ENCODE results near the gene SLC35G2. TPM values are rescaled to one million over a fixed set of nuclear protein-coding genes. Genes with fewer than 3 reads are reported as not detected.
"Not testable (repeated sequence)": the region's sequence is repeated elsewhere in the genome, so short reads cannot be mapped to it uniquely, and the experiment has no call there.

SLC35G2 gene
- total RNA-seq, 2 donors from 2014 or later = 6.0 to 8.7 TPM

DNA sequence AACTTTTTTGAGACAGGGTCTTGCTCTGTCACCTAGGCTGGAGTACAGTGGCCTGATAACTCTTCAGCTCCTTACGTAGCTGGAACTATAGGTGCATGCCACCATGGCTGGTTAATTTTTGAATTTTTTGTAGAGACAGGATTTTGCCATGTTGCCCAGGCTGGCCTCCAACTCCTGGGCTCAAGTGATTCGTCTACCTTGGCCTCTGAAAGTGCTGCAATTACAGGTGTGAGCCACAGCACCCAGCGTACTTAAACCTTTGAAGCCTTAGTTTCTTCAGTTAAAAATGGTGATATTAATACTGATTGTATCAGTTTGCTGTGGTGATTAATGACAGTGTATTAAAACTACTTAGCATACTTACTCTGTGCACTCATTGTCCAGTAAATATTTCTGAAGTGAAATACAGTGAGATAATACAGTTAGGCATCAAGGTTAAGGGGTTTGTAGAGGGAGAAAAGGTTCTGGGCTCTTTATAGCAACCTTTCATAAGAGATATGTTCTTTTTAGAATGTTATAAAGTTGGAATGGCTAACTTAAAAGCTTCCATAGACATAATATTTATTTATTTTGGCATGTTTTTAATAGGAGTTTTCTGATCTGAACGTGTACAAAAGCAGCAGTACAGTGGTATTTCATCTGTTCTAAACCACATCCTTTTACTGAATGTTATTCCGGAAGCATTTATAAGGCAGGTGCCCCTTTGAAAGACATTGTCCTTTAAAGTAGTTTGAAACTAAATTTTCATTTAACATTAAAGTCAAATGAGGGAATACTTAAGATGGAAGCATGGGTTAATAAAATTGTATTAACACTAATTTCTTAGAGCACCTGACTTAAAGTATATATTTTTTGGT lies 66.7 kb downstream of the SLC35G2 start:
- no peaks in the 10 kb centered on the region for H3K27me3 ChIP-seq
- H3K4me3 ChIP-seq = no peak overlapping the region
- no peak for DNase-seq (ENCODE audit: low spot score)
- H3K36me3 ChIP-seq = no peaks in the 10 kb centered on the region
- H3K9me3 ChIP-seq = no peaks in the 10 kb centered on the region
- no peaks in the 10 kb centered on the region for H3K4me1 ChIP-seq
- TF ChIP-seq, protein P1, sequence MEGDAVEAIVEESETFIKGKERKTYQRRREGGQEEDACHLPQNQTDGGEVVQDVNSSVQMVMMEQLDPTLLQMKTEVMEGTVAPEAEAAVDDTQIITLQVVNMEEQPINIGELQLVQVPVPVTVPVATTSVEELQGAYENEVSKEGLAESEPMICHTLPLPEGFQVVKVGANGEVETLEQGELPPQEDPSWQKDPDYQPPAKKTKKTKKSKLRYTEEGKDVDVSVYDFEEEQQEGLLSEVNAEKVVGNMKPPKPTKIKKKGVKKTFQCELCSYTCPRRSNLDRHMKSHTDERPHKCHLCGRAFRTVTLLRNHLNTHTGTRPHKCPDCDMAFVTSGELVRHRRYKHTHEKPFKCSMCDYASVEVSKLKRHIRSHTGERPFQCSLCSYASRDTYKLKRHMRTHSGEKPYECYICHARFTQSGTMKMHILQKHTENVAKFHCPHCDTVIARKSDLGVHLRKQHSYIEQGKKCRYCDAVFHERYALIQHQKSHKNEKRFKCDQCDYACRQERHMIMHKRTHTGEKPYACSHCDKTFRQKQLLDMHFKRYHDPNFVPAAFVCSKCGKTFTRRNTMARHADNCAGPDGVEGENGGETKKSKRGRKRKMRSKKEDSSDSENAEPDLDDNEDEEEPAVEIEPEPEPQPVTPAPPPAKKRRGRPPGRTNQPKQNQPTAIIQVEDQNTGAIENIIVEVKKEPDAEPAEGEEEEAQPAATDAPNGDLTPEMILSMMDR (IDR thresholded peaks at IDR 0.05) = no peak
- no peak overlapping the region for H3K27ac ChIP-seq

DNA sequence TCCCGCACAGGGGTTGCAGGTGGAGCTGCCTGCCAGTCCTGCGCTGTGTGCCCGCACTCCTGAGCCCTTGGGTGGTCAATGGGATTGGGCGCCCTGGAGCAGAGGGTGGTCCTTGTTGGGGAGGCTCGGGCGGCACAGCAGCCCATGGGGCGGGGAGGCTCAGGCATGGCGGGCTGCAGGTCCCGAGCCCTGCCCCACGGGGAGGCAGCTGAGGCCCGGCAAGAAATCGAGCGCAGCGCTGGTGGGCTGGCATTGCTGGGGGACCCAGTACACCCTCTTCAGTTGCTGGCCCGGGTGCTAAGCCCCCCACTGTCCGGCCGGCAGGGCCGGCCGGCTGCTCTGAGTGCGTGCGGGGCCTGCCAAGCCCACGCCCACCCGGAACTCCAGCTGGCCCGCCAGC lies 71.0 kb downstream of the SLC35G2 start:
- DNase-seq (ENCODE audit: low spot score) = no peak
- H3K27me3 ChIP-seq = no peaks in the 10 kb centered on the region
- peaks cover 0 to 11% of the 10 kb centered on the region in 2 donors for H3K4me1 ChIP-seq
- no peaks in the 10 kb centered on the region for H3K36me3 ChIP-seq
- no peaks in the 10 kb centered on the region for H3K9me3 ChIP-seq
- TF ChIP-seq, protein P1 (IDR thresholded peaks at IDR 0.05) = no peak
- no peak overlapping the region for H3K27ac ChIP-seq
- no peak overlapping the region for H3K4me3 ChIP-seq

DNA sequence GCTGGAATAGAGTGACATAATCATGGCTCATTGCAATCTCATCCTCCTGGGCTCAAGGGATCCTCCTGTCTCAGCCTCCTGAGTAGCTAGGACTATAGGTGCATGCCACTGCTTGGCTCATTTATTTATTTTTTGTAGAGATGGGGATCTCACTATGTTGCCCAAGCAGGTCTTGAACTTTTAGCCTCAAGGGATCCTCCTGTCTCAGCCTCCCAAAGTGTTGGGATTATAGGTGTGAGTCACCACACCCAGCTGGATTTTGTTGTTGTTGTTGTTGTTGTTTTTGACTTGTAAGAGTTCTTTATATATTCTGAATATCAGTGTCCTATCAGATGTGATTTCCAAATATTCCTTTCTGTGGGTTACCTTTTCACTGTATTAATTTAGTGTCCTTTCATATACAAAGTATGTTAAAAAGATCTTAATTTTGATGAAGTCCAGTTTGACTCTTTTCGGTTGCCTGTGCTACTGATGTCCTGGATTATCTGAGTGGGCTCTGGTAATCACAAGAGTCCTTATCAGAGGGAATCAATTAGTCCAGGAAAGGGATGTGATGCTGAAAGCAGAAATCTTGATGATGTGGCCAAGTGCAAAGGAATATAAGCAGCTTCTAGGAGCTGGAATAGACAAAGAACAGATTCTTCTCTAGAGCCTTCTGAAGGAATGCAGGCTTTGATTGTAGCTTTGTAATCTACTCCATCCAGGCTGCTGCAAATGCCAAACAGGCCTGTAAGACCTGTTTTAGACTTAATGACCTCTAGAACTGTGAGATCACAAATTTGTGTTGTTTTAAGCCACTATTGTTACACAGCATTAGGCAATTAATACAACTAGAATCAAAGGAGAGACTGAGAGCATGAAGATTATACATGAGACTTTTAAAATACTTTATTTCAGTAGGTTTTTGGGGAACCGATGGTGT lies 73.3 kb downstream of the SLC35G2 start:
- H3K4me1 ChIP-seq = peaks cover 0 to 11% of the 10 kb centered on the region in 2 donors
- H3K27ac ChIP-seq = no peak overlapping the region
- no peaks in the 10 kb centered on the region for H3K27me3 ChIP-seq
- H3K36me3 ChIP-seq = no peaks in the 10 kb centered on the region
- no peak for DNase-seq (ENCODE audit: low spot score)
- H3K4me3 ChIP-seq = no peak overlapping the region
- TF ChIP-seq, protein P1 (IDR thresholded peaks at IDR 0.05) = no peak
- H3K9me3 ChIP-seq = no peaks in the 10 kb centered on the region

- no peak for DNase-seq (ENCODE audit: low spot score)
- H3K36me3 ChIP-seq = no peaks in the 10 kb centered on the region
- no peak overlapping the region for H3K4me3 ChIP-seq
- H3K27me3 ChIP-seq = no peaks in the 10 kb centered on the region
- H3K27ac ChIP-seq = peak overlapping the region in 1 of 2 donors; percentile 26
- TF ChIP-seq, protein P1 (IDR thresholded peaks at IDR 0.05) = no peak
- no peaks in the 10 kb centered on the region for H3K9me3 ChIP-seq
- peaks cover 0 to 11% of the 10 kb centered on the region in 2 donors for H3K4me1 ChIP-seq
Measured at GRCh38 chr3:136893848-136894443, 75.0 kb downstream of the SLC35G2 start.

GRCh38 chr3:136897171-136897570 lies 78.2 kb downstream of the SLC35G2 start:
- not testable (repeated sequence) for H3K9me3 ChIP-seq; DNase-seq (ENCODE audit: low spot score); H3K27ac ChIP-seq; H3K27me3 ChIP-seq; H3K36me3 ChIP-seq; H3K4me3 ChIP-seq
- H3K4me1 ChIP-seq = peaks cover 0 to 11% of the 10 kb centered on the region in 2 donors
